Heart right ventricle (tissue), 16 donors: ENCODE data around the gene JAG1. TPM values are rescaled to one million over a fixed set of nuclear protein-coding genes. Genes with fewer than 3 reads are reported as not detected.

Experiments used
- ATAC-seq, 8 donors: fragments of 200-7000 bp; cut with Tn5 transposase; one replicate each; pipeline ENCODE4 v1.9.1; 2020; ENCODE audit warnings: mild to moderate bottlenecking in 8 of 8, moderate library complexity in 8 of 8, moderate number of reproducible peaks in 1 of 8
- DNase-seq, 2 donors: peaks; one replicate each; pipeline ENCODE4 v3.0.0-alpha.2; 2020
- H3K27ac ChIP-seq, 10 donors: fragments of 200-600 bp; sonication (generic) in 2 of 10; one replicate each; pipeline versions ENCODE4 v1.5.0 to v1.8.0; 2020 to 2022; ENCODE audit warnings: mild to moderate bottlenecking in 3 of 10
- H3K27me3 ChIP-seq, 7 donors: fragments of 200-600 bp; one replicate each; pipeline ENCODE4 v1.8.0; 2021 to 2022; ENCODE audit warnings: mild to moderate bottlenecking in 2 of 7
- H3K36me3 ChIP-seq, 9 donors: fragments of 200-600 bp; sonication (generic) in 1 of 9; one replicate each; pipeline versions ENCODE4 v1.5.0 to v1.8.0; 2020 to 2022; ENCODE audit warnings: mild to moderate bottlenecking in 2 of 9
- H3K4me1 ChIP-seq, 9 donors: fragments of 200-600 bp; sonication (generic) in 1 of 9; one replicate each; pipeline versions ENCODE4 v1.5.0 to v1.8.0; 2020 to 2022; ENCODE audit warnings: mild to moderate bottlenecking in 4 of 9
- H3K4me3 ChIP-seq, 10 donors: fragments of 200-600 bp; sonication (generic) in 2 of 10; one replicate each; pipeline versions ENCODE4 v1.5.0 to v1.8.0; 2020 to 2022; ENCODE audit warnings: mild to moderate bottlenecking in 7 of 10, moderate library complexity in 2 of 10
- H3K9me3 ChIP-seq, 11 donors: fragments of 200-600 bp in 10 of 11; sonication (generic) in 2 of 11; one replicate each; pipeline versions ENCODE4 v1.5.0 to v1.8.0; 2013 to 2022; ENCODE audit warnings: mild to moderate bottlenecking in 2 of 11, control low read depth in 1 of 11, moderate library complexity in 1 of 11
- WGBS, 2 donors: extraction: QIAGEN DNeasy Blood & Tissue Kit; methylation state at CpG; one replicate each; pipeline ENCODE4 v1.1.7; 2013; ENCODE audit warnings: inconsistent platforms in 1 of 2; 5-methylcytosine and 5-hydroxymethylcytosine counted together
- intact Hi-C, 10 donors: fragments of 100-400 bp; cut with DNase I; formaldehyde crosslinking; loops; one replicate each; pipeline versions ENCODE4 v1.11.1 to v1.14.2; 2022
- polyA plus RNA-seq, 2 donors: library from polyadenylated mRNA; stranded (reverse); fragments of 200-250 nt; gene quantifications; one replicate each; pipeline ENCODE4 v1.2.3, GENCODE V29; 2013
- total RNA-seq, 10 donors: library from RNA; stranded (reverse); fragmentation: NEBNext Ultra II Directional in 3 of 10; extraction: Animal tissue kit (Norgen Biotek cat#: 25700) in 3 of 10; gene quantifications; one replicate each; pipeline versions ENCODE4 v1.2.1 to v1.2.4, GENCODE V29; 2021 to 2023
- TF ChIP-seq, protein P1 (sequence below), 9 donors: fragments of 200-600 bp; sonication (generic) in 2 of 9; IDR thresholded peaks; one replicate each; pipeline versions ENCODE4 v1.5.0 to v1.8.0; 2021 to 2022; ENCODE audit warnings: antibody characterized with exemption in 9 of 9, mild to moderate bottlenecking in 5 of 9, moderate library complexity in 1 of 9
- donor health status: Arrhythmogenic right ventricular cardiomyopathy.
- donor health status: ischemic (EF 13 %, LVEDD 7.1; RV severe dilation, severe dysfunction).
- donor health status: healthy with polysubstance abuse.
- donor health status: DM: no; HTN: yes; CAD: no.
- donor health status: DM: no; HTN: no; CAD: no.
- donor health status: ischemic (EF 25% LVEDD 6.9; RV normal size, moderate dysfunction).
- donor health status: ischemic (EF 25% LVEDD 5.7; RV mildly dilated, moderate dysfunction).
- donor health status: healthy.
- donor health status: DM: yes; HTN: yes; CAD: no.
- donor health status: Ischemic cardiomyopathy.
- donor health status: ischemic (EF 35%, LVEDD 5.7; RV mildly dilated, moderate dysfunction).
- donor health status: nonischemic (EF 11% LVEDD 7.7; RV severe dilation, severe dysfunction).
- donor health status: DM: yes; HTN: yes; CAD: no.
- donor health status: PGD.
- donor health status: ischemic (EF 29% LVEDD 5.4; RV normal size, mild dysfunction).
- donor health status: nonischemic (EF 23%, LVEDD 6.1; RV moderate dilation, normal function).

Gene JAG1
- total and polyA plus RNA-seq, 12 donors: 11.1 to 38.2 (median 25.5) TPM

DNA sequence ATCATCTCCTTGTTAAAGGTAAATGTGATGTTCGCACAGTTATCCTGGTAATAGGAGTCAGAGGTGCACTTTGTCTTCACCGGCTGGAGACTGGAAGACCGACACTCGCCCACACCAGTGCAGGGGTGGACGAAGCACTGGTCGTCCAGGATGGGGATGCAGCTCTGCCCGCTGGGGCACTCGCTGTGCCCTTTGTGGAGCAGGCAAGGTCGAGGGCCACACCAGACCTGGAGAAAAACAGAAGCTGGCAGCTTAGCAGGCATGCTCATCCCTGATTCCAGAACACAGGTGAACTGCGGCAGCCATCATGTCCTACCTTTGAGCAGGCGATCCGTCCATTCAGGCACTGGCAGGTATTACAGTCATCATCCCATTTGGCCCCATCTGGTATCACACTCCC, 32.3 kb downstream of the JAG1 start:
- ATAC-seq (no peak), DNase-seq (no peak)
- peaks cover 10 to 83% (median 44%) of the 10 kb centered on the region in 9 donors for H3K4me1 ChIP-seq
- H3K27ac ChIP-seq: peak overlapping the region in 1 of 10 donors; percentile 74
- H3K9me3 ChIP-seq: no peaks in the 10 kb centered on the region
- TF ChIP-seq, protein P1, sequence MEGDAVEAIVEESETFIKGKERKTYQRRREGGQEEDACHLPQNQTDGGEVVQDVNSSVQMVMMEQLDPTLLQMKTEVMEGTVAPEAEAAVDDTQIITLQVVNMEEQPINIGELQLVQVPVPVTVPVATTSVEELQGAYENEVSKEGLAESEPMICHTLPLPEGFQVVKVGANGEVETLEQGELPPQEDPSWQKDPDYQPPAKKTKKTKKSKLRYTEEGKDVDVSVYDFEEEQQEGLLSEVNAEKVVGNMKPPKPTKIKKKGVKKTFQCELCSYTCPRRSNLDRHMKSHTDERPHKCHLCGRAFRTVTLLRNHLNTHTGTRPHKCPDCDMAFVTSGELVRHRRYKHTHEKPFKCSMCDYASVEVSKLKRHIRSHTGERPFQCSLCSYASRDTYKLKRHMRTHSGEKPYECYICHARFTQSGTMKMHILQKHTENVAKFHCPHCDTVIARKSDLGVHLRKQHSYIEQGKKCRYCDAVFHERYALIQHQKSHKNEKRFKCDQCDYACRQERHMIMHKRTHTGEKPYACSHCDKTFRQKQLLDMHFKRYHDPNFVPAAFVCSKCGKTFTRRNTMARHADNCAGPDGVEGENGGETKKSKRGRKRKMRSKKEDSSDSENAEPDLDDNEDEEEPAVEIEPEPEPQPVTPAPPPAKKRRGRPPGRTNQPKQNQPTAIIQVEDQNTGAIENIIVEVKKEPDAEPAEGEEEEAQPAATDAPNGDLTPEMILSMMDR (IDR thresholded peaks at IDR 0.05): no peak
- H3K36me3 ChIP-seq: peaks cover 0 to 97% (median 73%) of the 10 kb centered on the region in 9 donors
- H3K4me3 ChIP-seq: no peak overlapping the region
- no peaks in the 10 kb centered on the region for H3K27me3 ChIP-seq
- WGBS, 2 donors: 94 to 97% methylated on average over 12 of the region's 12 CpGs
- intact Hi-C loops: loop anchor here in 1 of 10 donors (10.0 kb wide), 1 partner anchor 177 kb away; no protein-coding TSS in a partner anchor

DNA sequence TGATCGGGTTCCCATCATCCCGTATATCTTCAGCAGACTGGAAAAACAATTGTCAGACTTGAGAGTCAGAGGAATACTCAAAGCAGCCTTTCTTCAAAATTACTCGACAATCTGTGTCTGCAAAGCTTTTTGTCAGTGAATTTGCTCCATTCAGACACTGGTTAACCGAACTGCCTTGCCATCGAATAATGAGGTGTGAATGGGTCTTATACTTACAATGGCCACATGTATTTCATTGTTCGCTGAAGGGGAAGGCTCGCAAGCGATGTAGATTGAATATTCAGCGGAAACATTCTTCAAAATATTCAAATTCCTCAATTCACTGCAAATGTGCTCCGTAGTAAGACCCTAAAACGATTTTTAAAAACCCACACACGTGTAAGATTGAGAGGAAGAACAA, 32.9 kb downstream of the JAG1 start:
- TF ChIP-seq, protein P1 (IDR thresholded peaks at IDR 0.05): no peak
- H3K4me3 ChIP-seq: no peak overlapping the region
- DNase-seq (no peak), ATAC-seq (no peak)
- peaks cover 0 to 91% (median 67%) of the 10 kb centered on the region in 9 donors for H3K36me3 ChIP-seq
- peaks cover 10 to 83% (median 50%) of the 10 kb centered on the region in 9 donors for H3K4me1 ChIP-seq
- no peaks in the 10 kb centered on the region for H3K27me3 ChIP-seq
- 89 to 92% methylated on average over 12 of the region's 12 CpGs for WGBS, 2 donors
- H3K9me3 ChIP-seq: no peaks in the 10 kb centered on the region
- intact Hi-C loops: loop anchor here in 1 of 10 donors (10.0 kb wide), 1 partner anchor 176 kb away; no protein-coding TSS in a partner anchor
- peak overlapping the region in 4 of 10 donors; percentile 34 to 74 (median 50) for H3K27ac ChIP-seq

DNA sequence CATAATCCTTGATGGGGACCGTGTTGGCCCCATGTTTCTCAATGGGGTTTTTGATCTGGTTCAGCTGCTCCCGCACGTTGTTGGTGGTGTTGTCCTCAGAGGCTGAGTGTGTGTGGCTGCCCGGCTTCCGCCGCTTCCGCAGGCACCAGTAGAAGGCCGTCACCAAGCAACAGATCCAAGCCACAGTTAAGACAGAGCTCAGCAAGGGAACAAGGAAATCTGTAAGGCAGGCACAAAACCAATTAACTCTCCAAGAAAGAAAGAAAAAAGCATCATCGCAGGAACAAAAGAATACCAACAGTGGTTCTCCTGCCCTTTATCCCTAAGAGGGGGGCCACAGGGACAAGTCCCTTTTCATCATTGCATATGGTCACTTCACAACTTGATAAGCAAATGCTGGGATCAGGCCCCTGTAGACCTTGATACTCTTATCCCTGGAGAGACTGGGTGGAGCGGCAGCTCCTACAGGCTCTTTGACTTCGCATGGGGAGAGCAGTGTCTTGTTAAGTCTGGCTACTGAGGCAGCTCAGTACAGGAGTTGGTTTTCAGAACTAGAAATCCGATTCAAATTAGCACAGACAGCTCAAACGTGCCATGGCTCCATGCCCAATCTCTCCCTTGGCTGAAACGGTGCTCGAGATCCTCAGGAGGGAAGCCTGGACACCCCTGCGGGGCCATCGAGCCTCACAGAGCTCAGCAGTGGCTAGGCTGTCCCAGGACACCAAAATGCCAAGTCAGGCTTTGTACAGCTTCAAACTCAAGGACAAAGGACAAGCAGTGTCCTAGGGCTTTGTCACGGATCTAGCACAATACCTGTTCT, 33.9 kb downstream of the JAG1 start:
- Histone ChIP-seq H3K9me3 (no peaks in the 10 kb centered on the region), H3K36me3 (peaks cover 0 to 82% (median 58%) of the 10 kb centered on the region in 9 donors), H3K27me3 (no peaks in the 10 kb centered on the region), H3K4me1 (peaks cover 11 to 83% (median 53%) of the 10 kb centered on the region in 9 donors), H3K4me3 (no peak overlapping the region), H3K27ac (peak overlapping the region in 9 of 10 donors; percentile 32 to 74 (median 54))
- intact Hi-C loops: loop anchor here in 1 of 10 donors (10.0 kb wide), 2 partner anchors 75 to 175 kb away; no protein-coding TSS in a partner anchor
- TF ChIP-seq, protein P1 (IDR thresholded peaks at IDR 0.05): no peak
- WGBS, 2 donors: 65 to 72% methylated on average over 18 of the region's 18 CpGs
- no peak for DNase-seq
- peak in 6 of 8 donors; percentile 29 to 68 (median 44) for ATAC-seq

DNA sequence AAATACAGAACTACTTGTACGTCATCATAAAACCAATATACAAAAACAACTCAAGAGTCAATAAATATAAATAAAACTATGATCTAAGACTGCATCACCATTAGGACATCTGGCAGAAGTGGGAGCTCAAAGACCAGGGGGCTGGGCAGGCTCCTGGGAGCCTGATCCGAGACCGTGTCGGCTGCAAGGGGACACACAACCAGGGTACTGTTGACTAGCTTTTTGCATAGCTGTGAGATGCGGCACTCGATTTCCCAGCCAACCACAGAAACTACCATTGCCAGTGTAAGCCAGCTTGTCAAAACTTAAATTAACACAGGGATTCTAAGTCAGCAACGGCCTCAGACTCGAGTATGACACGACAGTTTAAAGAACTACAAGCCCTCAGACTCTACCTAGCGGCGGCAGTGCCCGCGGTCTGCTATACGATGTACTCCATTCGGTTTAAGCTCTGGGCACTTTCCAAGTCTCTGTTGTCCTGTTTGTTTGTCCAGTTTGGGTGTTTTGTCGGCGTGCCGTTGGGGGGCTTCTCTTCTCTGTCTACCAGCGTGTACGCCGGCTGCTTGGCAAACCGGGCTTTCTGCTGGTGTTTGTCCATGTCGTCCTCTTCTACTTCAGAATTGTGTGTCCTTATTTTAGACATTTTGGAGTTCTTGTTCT, 34.6 kb downstream of the JAG1 start:
- no peaks in the 10 kb centered on the region for H3K27me3 ChIP-seq
- intact Hi-C loops: loop anchor here in 1 of 10 donors (10.0 kb wide), 1 partner anchor 74 kb away; no protein-coding TSS in a partner anchor
- ATAC-seq (peak in 1 of 8 donors; percentile 23), DNase-seq (no peak)
- H3K9me3 ChIP-seq: no peaks in the 10 kb centered on the region
- H3K27ac ChIP-seq: peak overlapping the region in 9 of 10 donors; percentile 32 to 74 (median 54)
- 86 to 89% methylated on average over 23 of the region's 23 CpGs for WGBS, 2 donors
- TF ChIP-seq, protein P1 (IDR thresholded peaks at IDR 0.05): no peak
- H3K36me3 ChIP-seq: peaks cover 0 to 75% (median 52%) of the 10 kb centered on the region in 9 donors
- H3K4me1 ChIP-seq: peaks cover 13 to 84% (median 61%) of the 10 kb centered on the region in 9 donors
- no peak overlapping the region for H3K4me3 ChIP-seq
